Activated naive CD8-positive, alpha-beta T cell treated with anti-CD3 and anti-CD28 coated beads, Interleukin-2, amount 50 U/mL, for 16 hours (primary cell): ENCODE data around the gene SLC2A6.
"Not testable (repeated sequence)": the region's sequence is repeated elsewhere in the genome, so short reads cannot be mapped to it uniquely, and the experiment has no call there.

Experiments
- DNase-seq: peaks from one replicate; pipeline ENCODE4 v3.0.0-alpha.2; 2020; ENCODE audit warnings: low read depth, low spot score

SLC2A6 gene

GRCh38 chr9:133463234-133463863, 15.6 kb downstream of the SLC2A6 start:
- DNase-seq = no peak

- no peak for DNase-seq
Measured at GRCh38 chr9:133461975-133462374, 16.9 kb downstream of the SLC2A6 start.

DNA sequence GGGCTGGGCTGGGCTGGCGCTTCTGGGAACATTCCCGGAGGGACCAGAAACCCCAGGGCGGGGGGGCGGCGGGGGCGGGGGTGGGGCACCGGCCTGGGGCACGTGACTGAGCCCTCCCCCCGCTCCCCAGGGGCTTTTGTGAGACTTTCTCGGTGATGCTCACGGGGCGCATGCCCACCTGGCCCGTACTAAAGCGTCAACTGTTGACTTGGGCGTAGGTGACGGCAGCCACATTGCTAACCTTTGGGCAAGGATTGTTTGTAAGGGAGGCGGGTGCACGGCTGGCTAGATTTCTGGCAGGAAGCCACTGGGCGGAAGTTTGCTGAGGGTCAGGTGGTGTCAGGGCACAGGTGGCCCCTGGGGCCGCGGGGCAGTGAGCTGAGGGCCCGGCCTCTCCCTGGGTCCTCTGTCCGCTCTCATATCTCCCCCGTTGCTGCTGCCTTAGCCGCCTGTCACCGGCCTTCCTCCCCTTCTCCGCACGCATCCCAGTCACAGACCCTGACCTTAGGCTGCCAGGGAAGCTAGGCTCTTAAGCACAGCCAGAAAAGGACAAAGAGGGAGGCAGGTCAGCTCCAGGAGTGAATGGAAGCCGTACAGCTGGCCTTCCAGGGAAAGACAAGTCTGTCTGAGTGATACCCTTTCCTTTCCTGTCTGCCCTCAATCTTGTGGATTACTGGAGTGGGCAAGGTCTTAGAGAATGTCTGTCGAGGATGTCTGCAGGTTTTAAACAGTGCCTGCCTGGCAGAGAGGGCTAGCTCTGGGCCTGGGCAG, 18.3 kb downstream of the SLC2A6 start:
- DNase-seq = no peak

- DNase-seq = peak; percentile 86
Measured at GRCh38 chr9:133459476-133460404, 19.2 kb downstream of the SLC2A6 start, which contains the start of gene CACFD1. Gene CACFD1, plus strand, starts transcription at chr9:133459978. Its CDS starts 89 bp downstream, at chr9:133460067.

- DNase-seq = no peak
Measured at GRCh38 chr9:133458643-133459312, 20.1 kb downstream of the SLC2A6 start.

GRCh38 chr9:133457748-133458147, 21.2 kb downstream of the SLC2A6 start:
- no peak for DNase-seq

DNA sequence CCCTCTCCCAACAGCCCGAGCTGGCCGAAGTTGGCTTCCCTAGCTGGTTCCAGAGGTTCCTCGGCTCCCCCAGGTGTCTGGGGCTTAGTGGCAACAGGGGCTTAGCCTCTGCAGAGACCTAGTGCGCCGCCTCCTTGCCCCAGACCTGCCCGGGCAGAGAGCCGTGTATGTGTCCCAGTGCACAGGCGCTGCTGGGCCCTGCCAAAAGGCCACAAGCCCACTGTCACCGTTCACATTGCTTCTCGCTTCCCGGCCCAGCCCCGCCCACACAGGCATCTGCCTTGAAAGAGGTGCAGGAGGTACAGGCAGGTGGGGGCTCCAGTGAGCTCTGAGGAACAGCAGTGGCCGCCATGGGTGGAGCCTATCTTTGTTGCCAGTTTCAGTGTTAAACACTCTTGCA, 21.7 kb downstream of the SLC2A6 start:
- DNase-seq = no peak

- DNase-seq = no peak
Measured at GRCh38 chr9:133456409-133456808, 22.5 kb downstream of the SLC2A6 start.

- no peak for DNase-seq
Measured at GRCh38 chr9:133455936-133456335, 23.0 kb downstream of the SLC2A6 start.

- DNase-seq = no peak
Measured at GRCh38 chr9:133454943-133455673, 23.8 kb downstream of the SLC2A6 start.

DNA sequence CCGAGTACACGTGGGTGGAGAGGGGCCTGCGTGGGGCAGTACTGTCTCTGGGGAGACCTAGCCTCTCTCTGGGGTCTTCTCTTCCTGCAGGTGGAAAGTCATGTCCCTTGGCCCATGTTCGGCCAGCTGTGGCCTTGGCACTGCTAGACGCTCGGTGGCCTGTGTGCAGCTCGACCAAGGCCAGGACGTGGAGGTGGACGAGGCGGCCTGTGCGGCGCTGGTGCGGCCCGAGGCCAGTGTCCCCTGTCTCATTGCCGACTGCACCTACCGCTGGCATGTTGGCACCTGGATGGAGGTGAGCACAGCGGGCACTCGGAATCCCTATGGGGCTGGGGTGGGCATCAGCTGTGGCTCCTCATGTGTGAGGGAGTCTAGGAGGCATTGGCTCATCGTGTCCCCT, 24.6 kb downstream of the SLC2A6 start:
- DNase-seq = no peak

- no peak for DNase-seq
Measured at GRCh38 chr9:133453651-133454050, 25.2 kb downstream of the SLC2A6 start.

DNA sequence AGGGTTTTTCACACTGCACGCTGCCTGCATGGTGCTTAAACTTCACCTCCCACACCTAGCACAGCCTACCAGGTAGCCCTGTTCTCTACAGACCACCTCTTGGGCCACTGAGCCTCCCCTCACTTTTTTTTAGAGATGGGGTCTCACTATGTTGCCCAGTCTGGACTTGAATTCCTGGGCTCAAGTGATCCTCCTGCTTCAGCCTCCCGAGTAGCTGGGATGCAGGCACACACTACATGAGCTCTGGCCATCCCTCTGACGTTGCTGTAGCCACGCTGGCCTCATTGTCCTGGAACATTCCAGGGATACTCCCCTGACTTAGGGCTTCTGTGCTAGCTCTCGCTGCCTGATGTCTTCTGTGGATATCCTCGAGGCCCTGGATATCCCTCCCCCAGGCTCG, 26.3 kb downstream of the SLC2A6 start:
- DNase-seq = no peak

DNA sequence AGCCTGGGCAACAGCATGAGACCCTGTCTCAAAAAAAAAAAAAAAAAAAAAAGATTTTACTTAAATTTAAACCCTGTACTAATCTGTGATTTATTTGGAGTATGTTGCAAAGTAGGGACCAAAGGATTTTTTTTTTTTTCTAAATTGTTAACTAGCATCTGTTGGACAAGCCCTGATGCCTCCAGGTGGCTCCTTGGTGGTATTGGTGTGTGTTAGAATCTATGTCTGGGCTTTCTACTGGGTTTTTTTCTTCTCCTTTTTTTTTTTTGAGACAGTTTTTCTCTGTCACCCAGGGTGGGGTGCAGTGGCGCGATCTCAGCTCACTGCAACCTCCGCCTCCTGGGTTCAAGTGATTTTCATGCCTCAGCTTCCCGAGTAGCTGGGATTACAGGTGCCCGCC, 27.0 kb downstream of the SLC2A6 start:
- not testable (repeated sequence) for DNase-seq

GRCh38 chr9:133449760-133450159, 29.1 kb downstream of the SLC2A6 start:
- DNase-seq = no peak

DNA sequence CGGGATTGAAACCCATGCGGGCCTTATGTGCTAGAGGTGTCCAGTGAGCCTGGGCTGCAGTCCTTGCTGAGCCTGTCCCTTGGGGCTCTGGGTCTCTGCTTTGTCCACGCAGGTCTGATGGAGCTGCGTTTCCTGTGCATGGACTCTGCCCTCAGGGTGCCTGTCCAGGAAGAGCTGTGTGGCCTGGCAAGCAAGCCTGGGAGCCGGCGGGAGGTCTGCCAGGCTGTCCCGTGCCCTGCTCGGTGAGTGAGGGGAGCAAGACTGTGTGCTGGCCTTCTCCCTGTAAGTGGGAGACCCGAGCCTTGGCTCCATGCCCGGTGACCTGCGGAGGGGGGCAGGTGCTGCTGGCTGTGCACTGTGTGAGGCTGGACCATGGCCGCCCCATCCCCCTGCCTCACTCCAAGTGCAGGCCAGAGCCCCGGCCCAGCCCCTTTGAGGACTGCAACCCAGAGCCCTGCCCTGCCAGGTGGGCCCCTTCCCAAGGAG, 30.4 kb downstream of the SLC2A6 start:
- no peak for DNase-seq

DNA sequence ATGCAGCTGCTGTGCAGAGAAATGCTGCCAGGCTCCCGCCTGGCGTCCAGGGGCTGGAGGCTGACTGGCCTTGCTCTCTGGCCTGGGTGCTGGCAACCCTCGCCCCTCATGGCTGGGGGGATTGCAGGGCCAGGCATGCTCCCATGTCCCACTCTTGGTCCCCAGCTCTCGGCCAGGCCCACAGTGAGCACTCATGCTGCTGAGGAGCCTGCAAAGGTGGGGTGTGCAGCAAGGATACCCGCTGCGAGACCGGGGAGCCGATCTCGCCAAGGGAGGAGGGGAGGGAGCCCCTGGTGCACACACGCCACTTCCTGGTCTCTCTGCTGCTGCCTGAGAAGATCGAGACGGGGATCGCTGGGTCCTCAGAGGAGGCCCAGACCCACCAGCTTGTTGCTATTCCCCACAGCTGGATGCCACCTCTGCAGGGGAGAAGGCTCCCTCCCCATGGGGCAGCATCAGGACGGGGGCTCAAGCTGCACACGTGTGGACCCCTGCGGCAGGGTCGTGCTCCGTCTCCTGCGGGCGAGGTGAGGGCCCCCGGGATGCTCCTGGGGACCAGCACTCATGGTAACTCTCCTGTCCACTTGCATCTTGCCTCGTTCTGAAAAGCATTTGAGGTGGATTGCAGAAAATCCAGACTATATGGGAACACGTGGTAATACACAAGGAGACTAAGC, 33.5 kb downstream of the SLC2A6 start:
- no peak for DNase-seq

DNA sequence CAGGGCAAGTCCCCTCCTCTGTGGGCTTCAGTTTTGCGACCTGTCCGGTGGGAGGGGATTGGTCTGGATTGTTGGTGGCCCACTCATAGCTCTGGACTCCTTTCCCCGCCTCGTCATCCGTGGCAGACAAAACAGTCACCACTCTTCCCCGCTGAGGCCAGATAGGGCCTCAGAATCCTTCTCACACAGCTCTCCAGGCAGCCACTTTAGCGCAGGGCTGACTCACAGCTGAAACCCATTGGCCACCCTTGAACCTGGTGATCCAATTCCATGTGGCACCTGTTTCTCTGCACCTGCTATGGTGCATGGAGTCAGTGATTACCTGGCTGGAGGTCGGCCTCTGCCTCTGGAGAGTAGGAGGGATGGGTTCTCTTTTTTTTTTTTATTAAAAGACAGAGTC, 34.9 kb downstream of the SLC2A6 start:
- no peak for DNase-seq

- DNase-seq = no peak
Measured at GRCh38 chr9:133443248-133443647, 35.7 kb downstream of the SLC2A6 start.

GRCh38 chr9:133441571-133441970, 37.3 kb downstream of the SLC2A6 start:
- no peak for DNase-seq
